ENCODE data around the gene SRPK2. TPM values are rescaled to one million over a fixed set of nuclear protein-coding genes. Genes with fewer than 3 reads are reported as not detected.
A peak's percentile ranks its signal among the peaks of the same experiment; 100 is the strongest.

The SRPK2 gene
- polyA plus RNA-seq, 1 donor from 2014 or later: 118 TPM

GRCh38 chr7:105268511-105269392 lies 120.0 kb downstream of the SRPK2 start:
- TF ChIP-seq EZH2 (IDR thresholded peaks at IDR 0.05; ENCODE audit: borderline replicate concordance, insufficient read depth, low read length, poor library complexity, severe bottlenecking) (no peak), POLR2AphosphoS5 (IDR thresholded peaks at IDR 0.05) (peak; percentile 88), SMC3 (conservative IDR thresholded peaks at IDR 0.05; ENCODE audit: poor library complexity) (peak; percentile 47), CTCF (IDR thresholded peaks at IDR 0.05; ENCODE audit: poor library complexity, severe bottlenecking) (no peak), TAF1 (IDR thresholded peaks at IDR 0.05; ENCODE audit: low read depth) (peak; percentile 84), MXI1 (conservative IDR thresholded peaks at IDR 0.05; ENCODE audit: poor library complexity, severe bottlenecking) (peak; percentile 66), RAD21 (conservative IDR thresholded peaks at IDR 0.05) (peak; percentile 28), EP300 (conservative IDR thresholded peaks at IDR 0.05; ENCODE audit: poor library complexity, severe bottlenecking) (no peak)
- TF ChIP-seq, protein P1, sequence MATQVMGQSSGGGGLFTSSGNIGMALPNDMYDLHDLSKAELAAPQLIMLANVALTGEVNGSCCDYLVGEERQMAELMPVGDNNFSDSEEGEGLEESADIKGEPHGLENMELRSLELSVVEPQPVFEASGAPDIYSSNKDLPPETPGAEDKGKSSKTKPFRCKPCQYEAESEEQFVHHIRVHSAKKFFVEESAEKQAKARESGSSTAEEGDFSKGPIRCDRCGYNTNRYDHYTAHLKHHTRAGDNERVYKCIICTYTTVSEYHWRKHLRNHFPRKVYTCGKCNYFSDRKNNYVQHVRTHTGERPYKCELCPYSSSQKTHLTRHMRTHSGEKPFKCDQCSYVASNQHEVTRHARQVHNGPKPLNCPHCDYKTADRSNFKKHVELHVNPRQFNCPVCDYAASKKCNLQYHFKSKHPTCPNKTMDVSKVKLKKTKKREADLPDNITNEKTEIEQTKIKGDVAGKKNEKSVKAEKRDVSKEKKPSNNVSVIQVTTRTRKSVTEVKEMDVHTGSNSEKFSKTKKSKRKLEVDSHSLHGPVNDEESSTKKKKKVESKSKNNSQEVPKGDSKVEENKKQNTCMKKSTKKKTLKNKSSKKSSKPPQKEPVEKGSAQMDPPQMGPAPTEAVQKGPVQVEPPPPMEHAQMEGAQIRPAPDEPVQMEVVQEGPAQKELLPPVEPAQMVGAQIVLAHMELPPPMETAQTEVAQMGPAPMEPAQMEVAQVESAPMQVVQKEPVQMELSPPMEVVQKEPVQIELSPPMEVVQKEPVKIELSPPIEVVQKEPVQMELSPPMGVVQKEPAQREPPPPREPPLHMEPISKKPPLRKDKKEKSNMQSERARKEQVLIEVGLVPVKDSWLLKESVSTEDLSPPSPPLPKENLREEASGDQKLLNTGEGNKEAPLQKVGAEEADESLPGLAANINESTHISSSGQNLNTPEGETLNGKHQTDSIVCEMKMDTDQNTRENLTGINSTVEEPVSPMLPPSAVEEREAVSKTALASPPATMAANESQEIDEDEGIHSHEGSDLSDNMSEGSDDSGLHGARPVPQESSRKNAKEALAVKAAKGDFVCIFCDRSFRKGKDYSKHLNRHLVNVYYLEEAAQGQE (IDR thresholded peaks at IDR 0.05; ENCODE audit: borderline replicate concordance): peak; percentile 92
- H3K9me3 ChIP-seq (ENCODE audit: low read length): no peaks in the 10 kb centered on the region
- H3K27ac ChIP-seq (ENCODE audit: low read length): peak overlapping the region; percentile 90
- peak overlapping the region; percentile 74 for H3K4me3 ChIP-seq (ENCODE audit: low read length)
- H3K4me2 ChIP-seq (ENCODE audit: low read length): peak overlapping the region; percentile 93
- no peaks in the 10 kb centered on the region for H4K20me1 ChIP-seq (ENCODE audit: insufficient read depth)
- no peaks in the 10 kb centered on the region for H3K9me2 ChIP-seq (ENCODE audit: insufficient read depth, low read length)
- H3K36me3 ChIP-seq (ENCODE audit: insufficient read depth, low read length): no peaks in the 10 kb centered on the region
- peaks cover 65% of the 10 kb centered on the region for H3K79me2 ChIP-seq (replicated peaks; ENCODE audit: insufficient read depth, low read length)
- no peaks in the 10 kb centered on the region for H3K27me3 ChIP-seq (ENCODE audit: insufficient read depth, low read depth, low read length)
- H3F3A ChIP-seq (ENCODE audit: insufficient read depth, low read length, poor library complexity, severe bottlenecking): peaks cover 3% of the 10 kb centered on the region
- peak overlapping the region; percentile 73 for H3K9ac ChIP-seq (ENCODE audit: low read length)
- peak overlapping the region; percentile 67 for H2AFZ ChIP-seq (ENCODE audit: low read depth, low read length)

- Histone ChIP-seq H4K20me1 (ENCODE audit: insufficient read depth) (no peaks in the 10 kb centered on the region), H3K4me3 (ENCODE audit: low read length) (peak overlapping the region; percentile 74), H3K79me2 (replicated peaks; ENCODE audit: insufficient read depth, low read length) (peaks cover 70% of the 10 kb centered on the region), H3K27me3 (ENCODE audit: insufficient read depth, low read depth, low read length) (no peaks in the 10 kb centered on the region), H3K36me3 (ENCODE audit: insufficient read depth, low read length) (no peaks in the 10 kb centered on the region), H2AFZ (ENCODE audit: low read depth, low read length) (no peak overlapping the region), H3K4me2 (ENCODE audit: low read length) (peak overlapping the region; percentile 79), H3K9me2 (ENCODE audit: insufficient read depth, low read length) (no peaks in the 10 kb centered on the region), H3K27ac (ENCODE audit: low read length) (peak overlapping the region; percentile 90), H3K9me3 (ENCODE audit: low read length) (no peaks in the 10 kb centered on the region), H3K9ac (ENCODE audit: low read length) (peak overlapping the region; percentile 73), H3F3A (ENCODE audit: insufficient read depth, low read length, poor library complexity, severe bottlenecking) (peaks cover 3% of the 10 kb centered on the region)
- TF ChIP-seq MXI1 (conservative IDR thresholded peaks at IDR 0.05; ENCODE audit: poor library complexity, severe bottlenecking) (no peak), CTCF (IDR thresholded peaks at IDR 0.05; ENCODE audit: poor library complexity, severe bottlenecking) (no peak), EP300 (conservative IDR thresholded peaks at IDR 0.05; ENCODE audit: poor library complexity, severe bottlenecking) (no peak), TAF1 (IDR thresholded peaks at IDR 0.05; ENCODE audit: low read depth) (no peak), RAD21 (conservative IDR thresholded peaks at IDR 0.05) (peak; percentile 29), EZH2 (IDR thresholded peaks at IDR 0.05; ENCODE audit: borderline replicate concordance, insufficient read depth, low read length, poor library complexity, severe bottlenecking) (no peak), SMC3 (conservative IDR thresholded peaks at IDR 0.05; ENCODE audit: poor library complexity) (no peak), POLR2AphosphoS5 (IDR thresholded peaks at IDR 0.05) (peak; percentile 16)
- TF ChIP-seq, protein P1 (IDR thresholded peaks at IDR 0.05; ENCODE audit: borderline replicate concordance): no peak
Measured at GRCh38 chr7:105268056-105268455, 120.7 kb downstream of the SRPK2 start.

Measured in neural cell (in vitro differentiated cells).